ENCODE results near the gene FGD4. TPM values are rescaled to one million over a fixed set of nuclear protein-coding genes. Genes with fewer than 3 reads are reported as not detected.

FGD4 gene
- total RNA-seq, 1 experiment from 2014 or later = 31.6 TPM

DNA sequence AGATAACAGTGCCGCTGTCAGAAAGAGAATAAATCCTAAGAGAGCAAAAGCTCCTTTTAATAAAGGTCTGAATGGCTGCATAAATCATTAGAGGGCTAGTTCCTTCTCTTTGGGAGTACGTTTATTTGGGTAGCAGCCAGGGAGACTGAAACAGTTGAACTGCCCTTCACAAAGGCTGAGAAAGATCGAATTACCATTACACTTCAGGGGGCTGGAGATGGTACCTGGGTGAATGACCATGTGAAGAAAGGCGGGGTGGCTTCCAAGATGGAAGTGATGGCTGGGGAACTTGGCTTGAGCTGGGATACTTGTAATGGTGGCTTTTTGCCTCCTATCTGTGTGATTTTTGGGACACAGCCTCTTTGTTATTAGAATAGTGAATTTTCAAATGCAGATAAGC is 1.7 kb upstream of the FGD4 start:
- ChIA-PET POLR2A (no interaction called here), CTCF (no interaction called here)
- H3K27me3 Mint-ChIP-seq (ENCODE audit: insufficient read depth, unreplicated experiment) = no peaks in the 10 kb centered on the region
- Histone ChIP-seq H3K36me3 (ENCODE audit: control insufficient read depth, insufficient read depth, low read length) (peaks cover 2% of the 10 kb centered on the region; the same call in 1 of the 2 replicates), H3K27me3 (replicated peaks; ENCODE audit: control insufficient read depth, insufficient read depth, low read length) (no peaks in the 10 kb centered on the region), H3K9me3 (no peaks in the 10 kb centered on the region), H3K4me1 (peaks cover 13% of the 10 kb centered on the region), H3K4me3 (ENCODE audit: low read depth, low read length) (no peak overlapping the region)
- intact Hi-C loops (cut with micrococcal nuclease; ENCODE audit: unreplicated experiment) = loop anchor here (2.0 kb wide), 1 partner anchor 57 kb away; no protein-coding TSS in a partner anchor
- BruUV-seq (replicated peaks) = TSS peak; percentile 37
- peak overlapping the region; percentile 86 for H3K4me3 Mint-ChIP-seq (ENCODE audit: unreplicated experiment)
- H3K4me1 Mint-ChIP-seq (ENCODE audit: low read depth, unreplicated experiment) = peaks cover 14% of the 10 kb centered on the region
- H3K27ac Mint-ChIP-seq (ENCODE audit: unreplicated experiment) = peak overlapping the region; percentile 87
- no peak for TF ChIP-seq CTCF (IDR thresholded peaks at IDR 0.05; ENCODE audit: insufficient read depth in 1 of 2, low read depth in 1 of 2, low read length in 1 of 2, severe bottlenecking in 1 of 2, unreplicated experiment in 1 of 2)
- no peaks in the 10 kb centered on the region for H3K9me3 Mint-ChIP-seq (ENCODE audit: unreplicated experiment)
- peaks cover 21% of the 10 kb centered on the region for H3K36me3 Mint-ChIP-seq (ENCODE audit: insufficient read depth, unreplicated experiment)
- DNase-seq = no peak

GRCh38 chr12:32398181-32398580 is 1.2 kb upstream of the FGD4 start:
- peaks cover 13% of the 10 kb centered on the region for H3K4me1 ChIP-seq
- peaks cover 2% of the 10 kb centered on the region; the same call in 1 of the 2 replicates for H3K36me3 ChIP-seq (ENCODE audit: control insufficient read depth, insufficient read depth, low read length)
- intact Hi-C loops (cut with micrococcal nuclease; ENCODE audit: unreplicated experiment) = loop anchor here (2.0 kb wide), 1 partner anchor 57 kb away; no protein-coding TSS in a partner anchor
- Mint-ChIP-seq H3K36me3 (ENCODE audit: insufficient read depth, unreplicated experiment) (peaks cover 26% of the 10 kb centered on the region), H3K9me3 (ENCODE audit: unreplicated experiment) (no peaks in the 10 kb centered on the region), H3K4me1 (ENCODE audit: low read depth, unreplicated experiment) (peaks cover 14% of the 10 kb centered on the region), H3K27ac (ENCODE audit: unreplicated experiment) (peak overlapping the region; percentile 87), H3K4me3 (ENCODE audit: unreplicated experiment) (peak overlapping the region; percentile 86), H3K27me3 (ENCODE audit: insufficient read depth, unreplicated experiment) (no peaks in the 10 kb centered on the region)
- DNase-seq = no peak
- ChIA-PET CTCF (interaction anchor here (1.3 kb wide), 1 partner anchor 103 kb away, joined by 3 read pairs; no protein-coding TSS in a partner anchor), POLR2A (no interaction called here)
- no peaks in the 10 kb centered on the region for H3K9me3 ChIP-seq
- TF ChIP-seq CTCF (IDR thresholded peaks at IDR 0.05; ENCODE audit: insufficient read depth in 1 of 2, low read depth in 1 of 2, low read length in 1 of 2, severe bottlenecking in 1 of 2, unreplicated experiment in 1 of 2) = no peak
- H3K4me3 ChIP-seq (ENCODE audit: low read depth, low read length) = peak overlapping the region; percentile 93
- no TSS peak for BruUV-seq (replicated peaks)
- H3K27me3 ChIP-seq (replicated peaks; ENCODE audit: control insufficient read depth, insufficient read depth, low read length) = no peaks in the 10 kb centered on the region

DNA sequence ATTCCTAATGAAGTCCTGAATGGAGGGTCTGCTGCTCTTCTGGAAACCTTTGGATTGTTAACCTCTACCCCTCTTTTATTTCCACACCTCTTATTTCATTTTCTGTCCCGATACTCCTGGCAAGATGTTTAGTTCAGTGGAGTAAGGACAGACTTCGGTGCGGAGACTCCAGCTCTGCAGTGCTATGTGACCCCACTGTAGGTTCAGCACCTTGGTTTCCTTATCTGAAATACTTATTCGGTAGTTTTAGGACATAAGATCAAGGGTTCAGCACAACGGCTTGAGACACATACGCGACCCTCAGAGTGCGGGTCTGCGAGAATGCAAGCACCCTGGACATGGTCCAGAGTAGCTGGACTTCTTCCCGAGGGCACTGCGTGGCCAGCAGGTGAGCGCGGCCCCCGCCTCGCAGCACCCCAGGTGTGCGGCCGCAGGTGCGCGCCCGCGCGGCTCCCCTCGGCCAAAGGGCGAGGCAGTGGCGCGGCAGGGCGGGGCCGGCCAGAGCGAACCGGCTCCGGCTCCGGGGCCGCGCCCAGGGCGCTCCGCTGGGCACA is 465 bp upstream of the FGD4 start:
- no peak for DNase-seq
- H3K9me3 Mint-ChIP-seq (ENCODE audit: unreplicated experiment) = no peaks in the 10 kb centered on the region
- intact Hi-C loops (cut with micrococcal nuclease; ENCODE audit: unreplicated experiment) = loop anchor here (1.0 to 2.0 kb wide), 5 partner anchors 34 to 280 kb away; partner anchors contain the start of gene DNM1L
- H3K4me3 Mint-ChIP-seq (ENCODE audit: unreplicated experiment) = peak overlapping the region; percentile 86
- Histone ChIP-seq H3K36me3 (ENCODE audit: control insufficient read depth, insufficient read depth, low read length) (peaks cover 2% of the 10 kb centered on the region; the same call in 1 of the 2 replicates), H3K27me3 (replicated peaks; ENCODE audit: control insufficient read depth, insufficient read depth, low read length) (no peaks in the 10 kb centered on the region), H3K4me1 (peaks cover 13% of the 10 kb centered on the region), H3K9me3 (no peaks in the 10 kb centered on the region), H3K4me3 (ENCODE audit: low read depth, low read length) (peak overlapping the region; percentile 93)
- CTCF ChIA-PET = interaction anchor here (0.6 to 1.5 kb wide), 6 partner anchors 31 to 146 kb away, joined by 3 to 5 read pairs (median 3); no protein-coding TSS in a partner anchor
- H3K36me3 Mint-ChIP-seq (ENCODE audit: insufficient read depth, unreplicated experiment) = peaks cover 33% of the 10 kb centered on the region
- no peak for TF ChIP-seq CTCF (IDR thresholded peaks at IDR 0.05; ENCODE audit: insufficient read depth in 1 of 2, low read depth in 1 of 2, low read length in 1 of 2, severe bottlenecking in 1 of 2, unreplicated experiment in 1 of 2)
- peaks cover 14% of the 10 kb centered on the region for H3K4me1 Mint-ChIP-seq (ENCODE audit: low read depth, unreplicated experiment)
- H3K27me3 Mint-ChIP-seq (ENCODE audit: insufficient read depth, unreplicated experiment) = no peaks in the 10 kb centered on the region
- peak overlapping the region; percentile 87 for H3K27ac Mint-ChIP-seq (ENCODE audit: unreplicated experiment)
- BruUV-seq (replicated peaks) = no TSS peak
- POLR2A ChIA-PET = interaction anchor here (0.6 to 1.0 kb wide), 3 partner anchors 10 to 134 kb away, joined by 3 to 5 read pairs (median 3); no protein-coding TSS in a partner anchor

All from Caco-2 (cell line).